ENCODE measurements around the gene GRM7. TPM values are rescaled to one million over a fixed set of nuclear protein-coding genes. Genes with fewer than 3 reads are reported as not detected.

GRM7 gene
- total and polyA plus RNA-seq, 2 experiments from 2014 or later: 0.40 TPM; not detected in 1

GRCh38 chr3:7512048-7512447 lies 651.1 kb downstream of the GRM7 start:
- Mint-ChIP-seq H3K9me3 (no peaks in the 10 kb centered on the region), H3K27ac (no peak overlapping the region), H3K36me3 (ENCODE audit: low read depth) (no peaks in the 10 kb centered on the region), H3K4me3 (no peak overlapping the region), H3K4me1 (peaks cover 5% of the 10 kb centered on the region; the same call in 2 of the 3 replicates), H3K27me3 (ENCODE audit: insufficient read depth, low read depth, poor library complexity) (no peaks in the 10 kb centered on the region)
- Histone ChIP-seq H3K4me2 (no peak overlapping the region), H2AFZ (no peak overlapping the region; the same call in 1 of the 2 replicates), H3K4me3 (no peak overlapping the region), H3K27ac (ENCODE audit: low read depth) (no peak overlapping the region), H3K4me1 (ENCODE audit: insufficient read depth) (no peaks in the 10 kb centered on the region), H3K9me2 (ENCODE audit: insufficient read depth) (no peaks in the 10 kb centered on the region), H4K20me1 (replicated peaks; ENCODE audit: insufficient read depth) (no peaks in the 10 kb centered on the region), H3K79me2 (replicated peaks; ENCODE audit: insufficient read depth) (no peaks in the 10 kb centered on the region), H3K27me3 (ENCODE audit: insufficient read depth) (no peaks in the 10 kb centered on the region), H3F3A (replicated peaks; ENCODE audit: low read depth) (no peaks in the 10 kb centered on the region), H3K36me3 (ENCODE audit: insufficient read depth) (no peaks in the 10 kb centered on the region)
- no peak for DNase-seq (ENCODE audit: low spot score)
- TF ChIP-seq ZNF114 (CRISPR knock-in tag; IDR thresholded peaks at IDR 0.05): no peak
- TF ChIP-seq POLR2AphosphoS5 (IDR thresholded peaks at IDR 0.05; ENCODE audit: low read depth): no peak
- TF ChIP-seq, protein P1, sequence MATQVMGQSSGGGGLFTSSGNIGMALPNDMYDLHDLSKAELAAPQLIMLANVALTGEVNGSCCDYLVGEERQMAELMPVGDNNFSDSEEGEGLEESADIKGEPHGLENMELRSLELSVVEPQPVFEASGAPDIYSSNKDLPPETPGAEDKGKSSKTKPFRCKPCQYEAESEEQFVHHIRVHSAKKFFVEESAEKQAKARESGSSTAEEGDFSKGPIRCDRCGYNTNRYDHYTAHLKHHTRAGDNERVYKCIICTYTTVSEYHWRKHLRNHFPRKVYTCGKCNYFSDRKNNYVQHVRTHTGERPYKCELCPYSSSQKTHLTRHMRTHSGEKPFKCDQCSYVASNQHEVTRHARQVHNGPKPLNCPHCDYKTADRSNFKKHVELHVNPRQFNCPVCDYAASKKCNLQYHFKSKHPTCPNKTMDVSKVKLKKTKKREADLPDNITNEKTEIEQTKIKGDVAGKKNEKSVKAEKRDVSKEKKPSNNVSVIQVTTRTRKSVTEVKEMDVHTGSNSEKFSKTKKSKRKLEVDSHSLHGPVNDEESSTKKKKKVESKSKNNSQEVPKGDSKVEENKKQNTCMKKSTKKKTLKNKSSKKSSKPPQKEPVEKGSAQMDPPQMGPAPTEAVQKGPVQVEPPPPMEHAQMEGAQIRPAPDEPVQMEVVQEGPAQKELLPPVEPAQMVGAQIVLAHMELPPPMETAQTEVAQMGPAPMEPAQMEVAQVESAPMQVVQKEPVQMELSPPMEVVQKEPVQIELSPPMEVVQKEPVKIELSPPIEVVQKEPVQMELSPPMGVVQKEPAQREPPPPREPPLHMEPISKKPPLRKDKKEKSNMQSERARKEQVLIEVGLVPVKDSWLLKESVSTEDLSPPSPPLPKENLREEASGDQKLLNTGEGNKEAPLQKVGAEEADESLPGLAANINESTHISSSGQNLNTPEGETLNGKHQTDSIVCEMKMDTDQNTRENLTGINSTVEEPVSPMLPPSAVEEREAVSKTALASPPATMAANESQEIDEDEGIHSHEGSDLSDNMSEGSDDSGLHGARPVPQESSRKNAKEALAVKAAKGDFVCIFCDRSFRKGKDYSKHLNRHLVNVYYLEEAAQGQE (IDR thresholded peaks at IDR 0.05; ENCODE audit: unreplicated experiment): no peak
- TF ChIP-seq EZH2 (IDR thresholded peaks at IDR 0.05; ENCODE audit: low read depth, unreplicated experiment): no peak
- no peak for TF ChIP-seq JUNB (IDR thresholded peaks at IDR 0.05; ENCODE audit: unreplicated experiment)
- TF ChIP-seq CREB1 (CRISPR knock-in tag; IDR thresholded peaks at IDR 0.05; ENCODE audit: low read depth): no peak
- no peak for TF ChIP-seq STAT1 (IDR thresholded peaks at IDR 0.05; ENCODE audit: unreplicated experiment)
- TF ChIP-seq, protein P2, sequence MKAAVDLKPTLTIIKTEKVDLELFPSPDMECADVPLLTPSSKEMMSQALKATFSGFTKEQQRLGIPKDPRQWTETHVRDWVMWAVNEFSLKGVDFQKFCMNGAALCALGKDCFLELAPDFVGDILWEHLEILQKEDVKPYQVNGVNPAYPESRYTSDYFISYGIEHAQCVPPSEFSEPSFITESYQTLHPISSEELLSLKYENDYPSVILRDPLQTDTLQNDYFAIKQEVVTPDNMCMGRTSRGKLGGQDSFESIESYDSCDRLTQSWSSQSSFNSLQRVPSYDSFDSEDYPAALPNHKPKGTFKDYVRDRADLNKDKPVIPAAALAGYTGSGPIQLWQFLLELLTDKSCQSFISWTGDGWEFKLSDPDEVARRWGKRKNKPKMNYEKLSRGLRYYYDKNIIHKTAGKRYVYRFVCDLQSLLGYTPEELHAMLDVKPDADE (IDR thresholded peaks at IDR 0.05): no peak
- no peak for TF ChIP-seq NANOG (IDR thresholded peaks at IDR 0.05; ENCODE audit: borderline replicate concordance)
- TF ChIP-seq ZNF331 (CRISPR knock-in tag; IDR thresholded peaks at IDR 0.05; ENCODE audit: low read depth): no peak
- TF ChIP-seq, protein P3, sequence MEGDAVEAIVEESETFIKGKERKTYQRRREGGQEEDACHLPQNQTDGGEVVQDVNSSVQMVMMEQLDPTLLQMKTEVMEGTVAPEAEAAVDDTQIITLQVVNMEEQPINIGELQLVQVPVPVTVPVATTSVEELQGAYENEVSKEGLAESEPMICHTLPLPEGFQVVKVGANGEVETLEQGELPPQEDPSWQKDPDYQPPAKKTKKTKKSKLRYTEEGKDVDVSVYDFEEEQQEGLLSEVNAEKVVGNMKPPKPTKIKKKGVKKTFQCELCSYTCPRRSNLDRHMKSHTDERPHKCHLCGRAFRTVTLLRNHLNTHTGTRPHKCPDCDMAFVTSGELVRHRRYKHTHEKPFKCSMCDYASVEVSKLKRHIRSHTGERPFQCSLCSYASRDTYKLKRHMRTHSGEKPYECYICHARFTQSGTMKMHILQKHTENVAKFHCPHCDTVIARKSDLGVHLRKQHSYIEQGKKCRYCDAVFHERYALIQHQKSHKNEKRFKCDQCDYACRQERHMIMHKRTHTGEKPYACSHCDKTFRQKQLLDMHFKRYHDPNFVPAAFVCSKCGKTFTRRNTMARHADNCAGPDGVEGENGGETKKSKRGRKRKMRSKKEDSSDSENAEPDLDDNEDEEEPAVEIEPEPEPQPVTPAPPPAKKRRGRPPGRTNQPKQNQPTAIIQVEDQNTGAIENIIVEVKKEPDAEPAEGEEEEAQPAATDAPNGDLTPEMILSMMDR (conservative IDR thresholded peaks at IDR 0.05; ENCODE audit: low read depth in 2 of 2): no peak
- TF ChIP-seq EZH2phosphoT487 (IDR thresholded peaks at IDR 0.05; ENCODE audit: unreplicated experiment): no peak
- no peak for ATAC-seq
